Measurements from ENCODE around the gene SSUH2. TPM values are rescaled to one million over a fixed set of nuclear protein-coding genes. Genes with fewer than 3 reads are reported as not detected.

SSUH2 gene
- total and polyA plus RNA-seq, 4 donors = 0.17 to 2.1 (median 0.24) TPM

- Histone ChIP-seq H3K4me3 (ENCODE audit: low read depth in 1 of 3, low read length in 3 of 3) (no peak overlapping the region), H3K27ac (ENCODE audit: low read depth in 1 of 2, low read length in 2 of 2) (no peak overlapping the region), H3K9ac (ENCODE audit: low read depth in 1 of 2, low read length in 2 of 2) (no peak overlapping the region), H3K4me1 (ENCODE audit: control insufficient read depth in 4 of 4, insufficient read depth in 4 of 4, low read length in 3 of 4) (no peaks in the 10 kb centered on the region), H3K36me3 (ENCODE audit: control insufficient read depth in 4 of 4, insufficient read depth in 3 of 4, low read depth in 1 of 4, low read length in 3 of 4) (no peaks in the 10 kb centered on the region), H3K9me3 (ENCODE audit: control insufficient read depth in 4 of 4, low read length in 3 of 4) (no peaks in the 10 kb centered on the region), H3K27me3 (ENCODE audit: control insufficient read depth in 4 of 4, insufficient read depth in 4 of 4, low read length in 3 of 4) (peaks cover 0 to 6% (median 0%) of the 10 kb centered on the region in 4 donors)
- DNase-seq (ENCODE audit: low spot score) = no peak
- TF ChIP-seq ZBTB33 (IDR thresholded peaks at IDR 0.05) (no peak), RAD21 (IDR thresholded peaks at IDR 0.05) (no peak), FOXA2 (IDR thresholded peaks at IDR 0.05) (no peak), GABPA (IDR thresholded peaks at IDR 0.05 in 1 of 2, conservative IDR thresholded peaks at IDR 0.05 in 1 of 2) (no peak), JUND (IDR thresholded peaks at IDR 0.05) (no peak)
- TF ChIP-seq, protein P1, sequence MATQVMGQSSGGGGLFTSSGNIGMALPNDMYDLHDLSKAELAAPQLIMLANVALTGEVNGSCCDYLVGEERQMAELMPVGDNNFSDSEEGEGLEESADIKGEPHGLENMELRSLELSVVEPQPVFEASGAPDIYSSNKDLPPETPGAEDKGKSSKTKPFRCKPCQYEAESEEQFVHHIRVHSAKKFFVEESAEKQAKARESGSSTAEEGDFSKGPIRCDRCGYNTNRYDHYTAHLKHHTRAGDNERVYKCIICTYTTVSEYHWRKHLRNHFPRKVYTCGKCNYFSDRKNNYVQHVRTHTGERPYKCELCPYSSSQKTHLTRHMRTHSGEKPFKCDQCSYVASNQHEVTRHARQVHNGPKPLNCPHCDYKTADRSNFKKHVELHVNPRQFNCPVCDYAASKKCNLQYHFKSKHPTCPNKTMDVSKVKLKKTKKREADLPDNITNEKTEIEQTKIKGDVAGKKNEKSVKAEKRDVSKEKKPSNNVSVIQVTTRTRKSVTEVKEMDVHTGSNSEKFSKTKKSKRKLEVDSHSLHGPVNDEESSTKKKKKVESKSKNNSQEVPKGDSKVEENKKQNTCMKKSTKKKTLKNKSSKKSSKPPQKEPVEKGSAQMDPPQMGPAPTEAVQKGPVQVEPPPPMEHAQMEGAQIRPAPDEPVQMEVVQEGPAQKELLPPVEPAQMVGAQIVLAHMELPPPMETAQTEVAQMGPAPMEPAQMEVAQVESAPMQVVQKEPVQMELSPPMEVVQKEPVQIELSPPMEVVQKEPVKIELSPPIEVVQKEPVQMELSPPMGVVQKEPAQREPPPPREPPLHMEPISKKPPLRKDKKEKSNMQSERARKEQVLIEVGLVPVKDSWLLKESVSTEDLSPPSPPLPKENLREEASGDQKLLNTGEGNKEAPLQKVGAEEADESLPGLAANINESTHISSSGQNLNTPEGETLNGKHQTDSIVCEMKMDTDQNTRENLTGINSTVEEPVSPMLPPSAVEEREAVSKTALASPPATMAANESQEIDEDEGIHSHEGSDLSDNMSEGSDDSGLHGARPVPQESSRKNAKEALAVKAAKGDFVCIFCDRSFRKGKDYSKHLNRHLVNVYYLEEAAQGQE (IDR thresholded peaks at IDR 0.05) = no peak
- TF ChIP-seq, protein P2, sequence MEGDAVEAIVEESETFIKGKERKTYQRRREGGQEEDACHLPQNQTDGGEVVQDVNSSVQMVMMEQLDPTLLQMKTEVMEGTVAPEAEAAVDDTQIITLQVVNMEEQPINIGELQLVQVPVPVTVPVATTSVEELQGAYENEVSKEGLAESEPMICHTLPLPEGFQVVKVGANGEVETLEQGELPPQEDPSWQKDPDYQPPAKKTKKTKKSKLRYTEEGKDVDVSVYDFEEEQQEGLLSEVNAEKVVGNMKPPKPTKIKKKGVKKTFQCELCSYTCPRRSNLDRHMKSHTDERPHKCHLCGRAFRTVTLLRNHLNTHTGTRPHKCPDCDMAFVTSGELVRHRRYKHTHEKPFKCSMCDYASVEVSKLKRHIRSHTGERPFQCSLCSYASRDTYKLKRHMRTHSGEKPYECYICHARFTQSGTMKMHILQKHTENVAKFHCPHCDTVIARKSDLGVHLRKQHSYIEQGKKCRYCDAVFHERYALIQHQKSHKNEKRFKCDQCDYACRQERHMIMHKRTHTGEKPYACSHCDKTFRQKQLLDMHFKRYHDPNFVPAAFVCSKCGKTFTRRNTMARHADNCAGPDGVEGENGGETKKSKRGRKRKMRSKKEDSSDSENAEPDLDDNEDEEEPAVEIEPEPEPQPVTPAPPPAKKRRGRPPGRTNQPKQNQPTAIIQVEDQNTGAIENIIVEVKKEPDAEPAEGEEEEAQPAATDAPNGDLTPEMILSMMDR (IDR thresholded peaks at IDR 0.05; ENCODE audit: low read depth, low read length, missing input control) = no peak
- TF ChIP-seq, protein P3, sequence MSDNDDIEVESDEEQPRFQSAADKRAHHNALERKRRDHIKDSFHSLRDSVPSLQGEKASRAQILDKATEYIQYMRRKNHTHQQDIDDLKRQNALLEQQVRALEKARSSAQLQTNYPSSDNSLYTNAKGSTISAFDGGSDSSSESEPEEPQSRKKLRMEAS (IDR thresholded peaks at IDR 0.05) = no peak
- WGBS = 93% methylated on average over 8 of the region's 8 CpGs
Measured at GRCh38 chr3:8653800-8654408, 9.3 kb upstream of the SSUH2 start.

DNA sequence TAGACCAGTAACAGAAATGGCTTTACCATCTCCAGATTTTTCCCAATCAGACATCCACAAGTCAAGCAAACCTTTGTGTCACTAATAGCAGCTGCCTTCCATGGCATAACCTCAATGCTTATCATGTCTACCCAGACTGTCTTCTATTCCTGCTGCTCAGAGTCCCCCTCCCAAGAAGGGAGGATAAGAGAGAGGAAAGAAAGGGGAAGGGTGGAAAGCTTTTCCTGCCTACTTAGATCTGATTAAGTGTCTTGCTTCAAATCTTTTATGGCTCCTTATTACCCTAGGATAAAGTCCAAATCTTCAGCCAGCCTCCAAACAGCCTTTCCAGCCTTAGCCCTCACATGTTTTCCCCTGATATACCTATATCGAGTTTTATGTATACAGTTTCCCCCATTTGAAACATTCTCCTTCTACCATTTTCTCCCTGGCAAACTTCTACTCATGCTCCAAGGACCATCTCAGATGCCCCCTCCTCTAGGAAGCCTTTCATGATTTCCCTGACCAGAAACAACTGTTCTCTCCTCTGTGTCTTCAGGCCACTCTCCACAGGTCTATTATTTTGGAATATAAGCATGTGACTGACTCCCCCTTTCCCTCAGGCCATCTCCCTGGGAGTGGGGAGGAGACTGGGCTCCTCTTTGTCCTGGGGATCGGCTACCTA, 7.9 kb upstream of the SSUH2 start:
- Histone ChIP-seq H3K36me3 (ENCODE audit: control insufficient read depth in 4 of 4, insufficient read depth in 3 of 4, low read depth in 1 of 4, low read length in 3 of 4) (no peaks in the 10 kb centered on the region), H3K9me3 (ENCODE audit: control insufficient read depth in 4 of 4, low read length in 3 of 4) (no peaks in the 10 kb centered on the region), H3K27me3 (ENCODE audit: control insufficient read depth in 4 of 4, insufficient read depth in 4 of 4, low read length in 3 of 4) (peaks cover 0 to 6% (median 0%) of the 10 kb centered on the region in 4 donors), H3K4me3 (ENCODE audit: low read depth in 1 of 3, low read length in 3 of 3) (no peak overlapping the region), H3K9ac (ENCODE audit: low read depth in 1 of 2, low read length in 2 of 2) (no peak overlapping the region), H3K4me1 (ENCODE audit: control insufficient read depth in 4 of 4, insufficient read depth in 4 of 4, low read length in 3 of 4) (no peaks in the 10 kb centered on the region), H3K27ac (ENCODE audit: low read depth in 1 of 2, low read length in 2 of 2) (no peak overlapping the region)
- no peak for DNase-seq (ENCODE audit: low spot score)
- TF ChIP-seq, protein P2 (IDR thresholded peaks at IDR 0.05; ENCODE audit: low read depth, low read length, missing input control) = no peak
- no peak for TF ChIP-seq FOXA2 (IDR thresholded peaks at IDR 0.05)
- no peak for TF ChIP-seq TAF1 (conservative IDR thresholded peaks at IDR 0.05)
- no peak for TF ChIP-seq GABPA (IDR thresholded peaks at IDR 0.05 in 1 of 2, conservative IDR thresholded peaks at IDR 0.05 in 1 of 2)
- no peak for TF ChIP-seq HNF4G (IDR thresholded peaks at IDR 0.05)
- no peak for TF ChIP-seq HNF4A (conservative IDR thresholded peaks at IDR 0.05)
- TF ChIP-seq EGR1 (IDR thresholded peaks at IDR 0.05; ENCODE audit: low read depth in 2 of 2) = no peak
- WGBS = 84% methylated on average over 2 of the region's 2 CpGs
